Loucy (cell line): ENCODE results near the gene AGK.

ENCODE experiments used
- H2AFZ ChIP-seq: fragments of 200-600 bp; sonication (generic); 2 replicates; pipeline ENCODE4 v1.6.0; 2016; ENCODE audit warnings: antibody characterized with exemption, mild to moderate bottlenecking, low read length, moderate library complexity
- H3F3A ChIP-seq: fragments of 200-600 bp; 2 replicates; pipeline ENCODE4 v1.6.0; 2016; ENCODE audit warnings: antibody characterized with exemption, low read depth, mild to moderate bottlenecking
- H3K27me3 ChIP-seq: fragments of 200-600 bp; sonication (generic); 2 replicates; pipeline ENCODE4 v1.6.1; 2014; ENCODE audit warnings: low read length, mild to moderate bottlenecking; ENCODE audit not compliant: insufficient read depth, poor library complexity, severe bottlenecking
- H3K36me3 ChIP-seq: fragments of 200-600 bp; sonication (generic); 2 replicates; pipeline ENCODE4 v1.6.1; 2016; ENCODE audit warnings: low read length; ENCODE audit not compliant: insufficient read depth
- H3K4me1 ChIP-seq: fragments of 200-600 bp; sonication (generic); 2 replicates; pipeline ENCODE4 v1.5.1; 2014; ENCODE audit warnings: low read length, mild to moderate bottlenecking; ENCODE audit not compliant: insufficient read depth, poor library complexity, severe bottlenecking
- H3K4me2 ChIP-seq: fragments of 200-600 bp; sonication (generic); 2 replicates; pipeline ENCODE4 v1.6.0; 2014; ENCODE audit warnings: antibody characterized with exemption, low read length, low read depth, mild to moderate bottlenecking; ENCODE audit not compliant: poor library complexity, severe bottlenecking
- H3K4me3 ChIP-seq: fragments of 200-600 bp; sonication (generic); 2 replicates; pipeline ENCODE4 v1.5.1; 2014; ENCODE audit warnings: low read length, mild to moderate bottlenecking, mixed read lengths; ENCODE audit not compliant: poor library complexity, severe bottlenecking
- H3K79me2 ChIP-seq: fragments of 200-600 bp; sonication (generic); 2 replicates; pipeline ENCODE4 v1.6.1; 2014; ENCODE audit warnings: low read length; ENCODE audit not compliant: insufficient read depth
- H3K9ac ChIP-seq: fragments of 200-600 bp; sonication (generic); 2 replicates; pipeline ENCODE4 v1.6.0; 2014; ENCODE audit warnings: mild to moderate bottlenecking, low read depth, low read length, moderate library complexity; ENCODE audit not compliant: poor library complexity, severe bottlenecking
- H3K9me2 ChIP-seq: fragments of 200-600 bp; sonication (generic); replicated peaks from 2 replicates; pipeline ENCODE4 v1.6.1; 2016; ENCODE audit warnings: low read depth, low read length, mixed read lengths
- H3K9me3 ChIP-seq: fragments of 200-600 bp; sonication (generic); 2 replicates; pipeline ENCODE4 v1.6.1; 2014; ENCODE audit warnings: mild to moderate bottlenecking, antibody characterized with exemption, low read length, low read depth; ENCODE audit not compliant: insufficient read depth
- H4K20me1 ChIP-seq: fragments of 200-600 bp; sonication (generic); 2 replicates; pipeline ENCODE4 v1.6.0; 2014; ENCODE audit warnings: antibody characterized with exemption, low read length, mild to moderate bottlenecking; ENCODE audit not compliant: insufficient read depth, poor library complexity, severe bottlenecking
- EZH2phosphoT487 ChIP-seq: fragments of 200-600 bp; IDR thresholded peaks from 2 replicates; pipeline ENCODE4 v1.6.1; 2018; ENCODE audit warnings: antibody characterized with exemption, mild to moderate bottlenecking, moderate library complexity, borderline replicate concordance
- TF ChIP-seq, protein P1 (sequence below): fragments of 200-600 bp; sonication (generic); conservative IDR thresholded peaks from 2 replicates; pipeline ENCODE4 v1.5.1; 2014; ENCODE audit warnings: mild to moderate bottlenecking, antibody characterized with exemption, low read length

Gene AGK

DNA sequence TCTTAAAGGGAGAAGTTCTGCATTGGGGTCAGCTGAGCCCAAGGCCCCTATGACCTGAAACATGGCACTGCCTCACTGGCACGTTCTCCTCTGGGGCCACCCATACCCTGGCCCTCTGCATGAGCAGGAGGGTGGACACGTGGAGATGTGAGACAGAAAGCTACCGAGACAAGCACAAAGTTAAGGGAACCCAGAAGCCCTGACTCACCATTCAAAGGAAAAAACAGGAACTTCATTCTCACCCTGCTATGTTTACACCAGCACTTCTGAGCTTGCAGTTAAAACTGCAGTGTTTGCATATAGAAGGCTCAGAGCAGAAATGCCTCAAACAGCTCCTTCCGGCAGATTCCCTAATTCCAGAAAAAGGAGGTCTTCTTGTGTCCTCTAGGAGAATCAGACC lies 109.0 kb downstream of the AGK start:
- no peak for TF ChIP-seq EZH2phosphoT487
- TF ChIP-seq, protein P1, sequence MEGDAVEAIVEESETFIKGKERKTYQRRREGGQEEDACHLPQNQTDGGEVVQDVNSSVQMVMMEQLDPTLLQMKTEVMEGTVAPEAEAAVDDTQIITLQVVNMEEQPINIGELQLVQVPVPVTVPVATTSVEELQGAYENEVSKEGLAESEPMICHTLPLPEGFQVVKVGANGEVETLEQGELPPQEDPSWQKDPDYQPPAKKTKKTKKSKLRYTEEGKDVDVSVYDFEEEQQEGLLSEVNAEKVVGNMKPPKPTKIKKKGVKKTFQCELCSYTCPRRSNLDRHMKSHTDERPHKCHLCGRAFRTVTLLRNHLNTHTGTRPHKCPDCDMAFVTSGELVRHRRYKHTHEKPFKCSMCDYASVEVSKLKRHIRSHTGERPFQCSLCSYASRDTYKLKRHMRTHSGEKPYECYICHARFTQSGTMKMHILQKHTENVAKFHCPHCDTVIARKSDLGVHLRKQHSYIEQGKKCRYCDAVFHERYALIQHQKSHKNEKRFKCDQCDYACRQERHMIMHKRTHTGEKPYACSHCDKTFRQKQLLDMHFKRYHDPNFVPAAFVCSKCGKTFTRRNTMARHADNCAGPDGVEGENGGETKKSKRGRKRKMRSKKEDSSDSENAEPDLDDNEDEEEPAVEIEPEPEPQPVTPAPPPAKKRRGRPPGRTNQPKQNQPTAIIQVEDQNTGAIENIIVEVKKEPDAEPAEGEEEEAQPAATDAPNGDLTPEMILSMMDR, result no peak
- Histone ChIP-seq H3F3A (no peaks in the 10 kb centered on the region), H3K79me2 (no peaks in the 10 kb centered on the region), H3K4me1 (peaks cover 5% of the 10 kb centered on the region), H3K9me3 (no peaks in the 10 kb centered on the region), H3K4me2 (no peak overlapping the region), H3K36me3 (peaks cover 60% of the 10 kb centered on the region; the same call in 1 of the 2 replicates), H3K9me2 (no peaks in the 10 kb centered on the region), H3K4me3 (no peak overlapping the region), H3K9ac (no peak overlapping the region), H2AFZ (no peak overlapping the region), H4K20me1 (no peaks in the 10 kb centered on the region), H3K27me3 (no peaks in the 10 kb centered on the region)

DNA sequence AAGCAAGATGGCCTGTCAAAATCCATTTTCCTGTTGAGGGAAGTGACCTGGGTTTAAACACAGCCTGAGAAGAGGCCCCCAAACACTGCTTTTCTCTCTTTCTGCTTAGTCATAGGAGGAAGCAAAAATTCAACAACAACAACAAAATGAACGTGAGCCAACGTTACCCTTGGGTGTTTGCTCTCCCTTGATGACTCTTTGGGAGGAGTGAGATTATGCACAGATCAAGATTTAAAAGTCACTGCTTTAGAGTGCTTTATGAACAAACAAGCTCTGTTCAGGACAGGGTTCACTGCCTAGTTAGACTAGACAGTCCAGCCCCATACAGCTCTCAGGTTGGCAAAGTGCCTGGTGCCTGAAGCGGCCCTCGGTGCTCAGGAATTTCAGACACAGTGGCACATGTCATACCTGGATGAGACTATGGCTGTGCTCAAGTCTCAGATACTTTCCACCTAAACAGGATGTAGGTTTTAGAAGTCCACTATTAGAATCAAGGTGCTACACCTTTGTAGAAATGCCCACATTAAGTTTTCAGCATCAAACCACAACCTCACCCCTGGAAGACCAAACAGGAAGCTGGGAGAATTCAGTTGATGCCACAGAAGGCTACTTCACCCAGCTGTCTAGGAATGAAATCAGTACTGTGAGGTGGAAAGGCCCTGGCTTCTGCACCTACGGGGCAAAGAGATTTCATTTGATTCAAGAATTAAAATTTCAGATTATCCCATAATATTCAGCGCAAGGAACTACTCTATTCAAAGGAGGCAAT lies 112.1 kb downstream of the AGK start:
- Histone ChIP-seq H4K20me1 (no peaks in the 10 kb centered on the region), H3K9me2 (no peaks in the 10 kb centered on the region), H3K9ac (no peak overlapping the region), H2AFZ (no peak overlapping the region), H3K79me2 (no peaks in the 10 kb centered on the region), H3K36me3 (peaks cover 63% of the 10 kb centered on the region; the same call in 1 of the 2 replicates), H3K9me3 (no peaks in the 10 kb centered on the region), H3F3A (no peaks in the 10 kb centered on the region), H3K27me3 (no peaks in the 10 kb centered on the region), H3K4me3 (no peak overlapping the region), H3K4me1 (peaks cover 5% of the 10 kb centered on the region), H3K4me2 (no peak overlapping the region)
- TF ChIP-seq, protein P1, result no peak
- TF ChIP-seq EZH2phosphoT487, result no peak

DNA sequence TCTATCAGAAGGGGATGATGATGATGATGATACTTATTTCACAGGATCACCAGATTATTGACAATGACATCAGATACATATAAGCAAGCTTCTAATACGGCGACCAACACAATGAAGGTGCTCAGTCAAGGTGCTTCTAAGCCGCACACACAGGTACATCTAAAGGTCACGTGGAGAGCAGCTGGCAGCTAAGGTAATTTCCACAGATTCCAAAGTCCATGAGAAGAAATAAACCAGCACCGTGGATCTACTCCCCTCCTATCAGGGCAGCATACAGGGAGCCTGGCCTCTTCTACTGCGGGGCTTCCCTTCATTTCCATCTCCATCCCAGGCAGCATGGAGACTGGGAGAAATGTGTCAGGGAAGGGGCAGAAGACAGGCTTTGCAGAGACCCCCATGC lies 113.2 kb downstream of the AGK start:
- H3K4me1 ChIP-seq, result peaks cover 5% of the 10 kb centered on the region
- no peak overlapping the region for H3K4me3 ChIP-seq
- no peaks in the 10 kb centered on the region for H3K9me3 ChIP-seq
- peaks cover 58% of the 10 kb centered on the region; the same call in 1 of the 2 replicates for H3K36me3 ChIP-seq
- H3K27me3 ChIP-seq, result no peaks in the 10 kb centered on the region
- H3F3A ChIP-seq, result no peaks in the 10 kb centered on the region
- H3K79me2 ChIP-seq, result no peaks in the 10 kb centered on the region
- H3K9ac ChIP-seq, result no peak overlapping the region
- no peak overlapping the region for H2AFZ ChIP-seq
- no peak overlapping the region for H3K4me2 ChIP-seq
- no peaks in the 10 kb centered on the region for H4K20me1 ChIP-seq
- no peaks in the 10 kb centered on the region for H3K9me2 ChIP-seq
- TF ChIP-seq EZH2phosphoT487, result no peak
- TF ChIP-seq, protein P1, result no peak
